A375 (cell line): ENCODE measurements around the gene MAPK10. TPM values are rescaled to one million over a fixed set of nuclear protein-coding genes. Genes with fewer than 3 reads are reported as not detected.

Experiments
- small RNA-seq: library from RNA; depleted of rRNA; stranded (forward); fragments of <200 nt; gene quantifications from one replicate; pipeline ENCODE3, GENCODE V24; 2014
- total RNA-seq: library from RNA; depleted of rRNA; stranded (reverse); fragments of >200 nt; shearing (Covaris generic); gene quantifications from 2 replicates; pipeline ENCODE4 v1.2.3, GENCODE V29; 2014; rRNA removed

MAPK10 gene
- total RNA-seq = 0.85 and 0.87 TPM in 2 replicates

GRCh38 chr4:86359944-86360478 lies at the start of gene MAPK10:
TSS of gene MAPK10 (minus strand) at chr4:86360053.

Small RNA genes lying within 50 kb of the gene (small RNA-seq; reads per million reads assigned to genes)
- gene RN7SKP96 = not detected

Other genes with a start within 250 kb of the MAPK10 start
- gene PTPN13, start 234.3 kb upstream of the MAPK10 start, total RNA-seq = 12.1 and 13.1 TPM in 2 replicates